Measurements from ENCODE around the gene GALNT4.

DNA sequence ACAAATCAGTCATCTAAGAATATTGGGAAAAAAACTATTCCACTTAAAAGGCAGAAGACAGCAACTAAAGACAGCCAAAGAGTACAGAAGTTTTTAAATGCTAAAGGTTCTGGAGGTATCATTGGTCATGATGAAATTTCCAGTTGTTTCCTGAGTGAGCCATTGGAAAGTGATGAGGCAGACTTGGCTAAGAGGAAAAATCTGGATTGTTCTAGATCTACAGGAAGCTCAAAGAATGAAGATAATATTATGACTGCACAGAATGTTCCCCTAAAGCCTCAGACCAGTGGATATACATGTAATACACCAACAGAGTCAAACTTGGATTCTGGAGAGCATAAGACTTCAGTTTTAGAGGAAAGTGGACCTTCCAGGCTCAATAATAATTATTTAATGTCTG lies 22.8 kb downstream of the GALNT4 start:
- TF ChIP-seq POLR2A (IDR thresholded peaks at IDR 0.05; ENCODE audit: low read depth, low read length) = no peak
- TF ChIP-seq POLR2AphosphoS5 (IDR thresholded peaks at IDR 0.05; ENCODE audit: low read depth, low read length) = no peak
- TF ChIP-seq TAF1 (IDR thresholded peaks at IDR 0.05; ENCODE audit: borderline replicate concordance, low read depth, low read length) = no peak
